ENCODE results near the gene THRB.

DNA sequence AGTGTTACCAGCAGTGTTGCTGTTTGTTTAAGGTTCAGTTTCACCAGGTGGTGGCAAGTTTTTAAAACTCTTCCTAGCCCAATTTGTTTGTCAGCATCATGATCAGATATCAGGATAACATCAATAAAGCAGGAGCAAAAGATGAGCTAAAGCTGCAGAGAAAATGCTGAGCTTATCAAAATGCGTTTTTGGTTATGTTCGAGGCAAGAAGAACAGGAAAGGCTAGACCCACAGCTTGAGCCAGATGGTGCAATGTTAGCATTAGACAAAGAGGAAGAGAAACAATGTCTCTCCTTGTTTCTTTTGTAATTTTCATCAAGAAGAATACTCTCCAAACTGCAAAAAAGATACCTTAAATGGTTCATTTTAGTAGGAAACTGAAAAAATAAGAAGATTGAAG lies 66.2 kb downstream of the THRB start:
- TF ChIP-seq, protein P1, sequence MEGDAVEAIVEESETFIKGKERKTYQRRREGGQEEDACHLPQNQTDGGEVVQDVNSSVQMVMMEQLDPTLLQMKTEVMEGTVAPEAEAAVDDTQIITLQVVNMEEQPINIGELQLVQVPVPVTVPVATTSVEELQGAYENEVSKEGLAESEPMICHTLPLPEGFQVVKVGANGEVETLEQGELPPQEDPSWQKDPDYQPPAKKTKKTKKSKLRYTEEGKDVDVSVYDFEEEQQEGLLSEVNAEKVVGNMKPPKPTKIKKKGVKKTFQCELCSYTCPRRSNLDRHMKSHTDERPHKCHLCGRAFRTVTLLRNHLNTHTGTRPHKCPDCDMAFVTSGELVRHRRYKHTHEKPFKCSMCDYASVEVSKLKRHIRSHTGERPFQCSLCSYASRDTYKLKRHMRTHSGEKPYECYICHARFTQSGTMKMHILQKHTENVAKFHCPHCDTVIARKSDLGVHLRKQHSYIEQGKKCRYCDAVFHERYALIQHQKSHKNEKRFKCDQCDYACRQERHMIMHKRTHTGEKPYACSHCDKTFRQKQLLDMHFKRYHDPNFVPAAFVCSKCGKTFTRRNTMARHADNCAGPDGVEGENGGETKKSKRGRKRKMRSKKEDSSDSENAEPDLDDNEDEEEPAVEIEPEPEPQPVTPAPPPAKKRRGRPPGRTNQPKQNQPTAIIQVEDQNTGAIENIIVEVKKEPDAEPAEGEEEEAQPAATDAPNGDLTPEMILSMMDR (conservative IDR thresholded peaks at IDR 0.05; ENCODE audit: low read length), result no peak
- TF ChIP-seq EZH2phosphoT487 (IDR thresholded peaks at IDR 0.05; ENCODE audit: borderline replicate concordance), result no peak

Data from Loucy (cell line).